MM.1S (cell line): Measurements from ENCODE around the gene SLC2A13.

Experiments used
- DNase-seq: peaks from one replicate; pipeline ENCODE4 v3.0.0-alpha.2; 2015
- H2AFZ ChIP-seq: fragments of 300-600 bp; sonication (generic); 2 replicates; pipeline ENCODE4 v1.6.0; 2016; ENCODE audit warnings: antibody characterized with exemption, low read length
- H3F3A ChIP-seq: fragments of 300-600 bp; sonication (generic); 2 replicates; pipeline ENCODE4 v1.6.1; 2016; ENCODE audit warnings: mild to moderate bottlenecking, antibody characterized with exemption, low read length, moderate library complexity, mixed read lengths; ENCODE audit not compliant: insufficient read depth
- H3K27ac ChIP-seq: fragments of 300-600 bp; sonication (generic); 2 replicates; pipeline ENCODE4 v1.5.1; 2016; ENCODE audit warnings: mild to moderate bottlenecking, low read length
- H3K27me3 ChIP-seq: fragments of 300-600 bp; sonication (generic); replicated peaks from 2 replicates; pipeline ENCODE4 v1.6.0; 2016; ENCODE audit warnings: low read length; ENCODE audit not compliant: insufficient read depth
- H3K36me3 ChIP-seq: fragments of 300-600 bp; sonication (generic); replicated peaks from 2 replicates; pipeline ENCODE4 v1.6.1; 2016; ENCODE audit warnings: mild to moderate bottlenecking, low read length, mixed read lengths; ENCODE audit not compliant: insufficient read depth
- H3K4me1 ChIP-seq: fragments of 300-600 bp; sonication (generic); 2 replicates; pipeline ENCODE4 v1.6.1; 2016; ENCODE audit warnings: low read length, mixed read lengths
- H3K4me2 ChIP-seq: fragments of 300-600 bp; sonication (generic); 2 replicates; pipeline ENCODE4 v1.6.0; 2016; ENCODE audit warnings: low read depth, low read length
- H3K4me3 ChIP-seq: fragments of 300-600 bp; sonication (generic); 2 replicates; pipeline ENCODE4 v1.5.1; 2016; ENCODE audit warnings: low read length, mixed read lengths
- H3K79me2 ChIP-seq: fragments of 300-600 bp; sonication (generic); 2 replicates; pipeline ENCODE4 v1.6.1; 2016; ENCODE audit warnings: mixed run types, low read length, mixed read lengths
- H3K9ac ChIP-seq: fragments of 300-600 bp; sonication (generic); 2 replicates; pipeline ENCODE4 v1.6.1; 2016; ENCODE audit warnings: low read length, mixed read lengths
- H3K9me2 ChIP-seq: fragments of 300-600 bp; sonication (generic); replicated peaks from 2 replicates; pipeline ENCODE4 v1.6.1; 2016; ENCODE audit warnings: mild to moderate bottlenecking, low read length, mixed read lengths; ENCODE audit not compliant: insufficient read depth
- H3K9me3 ChIP-seq: fragments of 300-600 bp; sonication (generic); replicated peaks from 2 replicates; pipeline ENCODE4 v1.6.1; 2016; ENCODE audit warnings: mild to moderate bottlenecking, low read length, mixed read lengths; ENCODE audit not compliant: insufficient read depth
- H4K20me1 ChIP-seq: fragments of 300-600 bp; sonication (generic); 2 replicates; pipeline ENCODE4 v1.6.1; 2016; ENCODE audit warnings: mild to moderate bottlenecking, low read length, moderate library complexity, mixed read lengths; ENCODE audit not compliant: insufficient read depth
- EZH2 ChIP-seq: fragments of 300-600 bp; sonication (generic); optimal IDR thresholded peaks from 2 replicates; pipeline ENCODE3; 2017; ENCODE audit warnings: low read depth, mild to moderate bottlenecking, antibody characterized with exemption, low read length, mixed read lengths
- EZH2phosphoT487 ChIP-seq: fragments of 300-600 bp; sonication (generic); IDR thresholded peaks from 2 replicates; pipeline ENCODE4 v1.6.1; 2018; ENCODE audit warnings: antibody characterized with exemption, low read length
- TF ChIP-seq, protein P1 (sequence below): fragments of 300-600 bp; sonication (generic); IDR thresholded peaks from 2 replicates; pipeline ENCODE4 v1.5.1; 2016; ENCODE audit warnings: antibody characterized with exemption, low read length, mixed read lengths

Gene SLC2A13

DNA sequence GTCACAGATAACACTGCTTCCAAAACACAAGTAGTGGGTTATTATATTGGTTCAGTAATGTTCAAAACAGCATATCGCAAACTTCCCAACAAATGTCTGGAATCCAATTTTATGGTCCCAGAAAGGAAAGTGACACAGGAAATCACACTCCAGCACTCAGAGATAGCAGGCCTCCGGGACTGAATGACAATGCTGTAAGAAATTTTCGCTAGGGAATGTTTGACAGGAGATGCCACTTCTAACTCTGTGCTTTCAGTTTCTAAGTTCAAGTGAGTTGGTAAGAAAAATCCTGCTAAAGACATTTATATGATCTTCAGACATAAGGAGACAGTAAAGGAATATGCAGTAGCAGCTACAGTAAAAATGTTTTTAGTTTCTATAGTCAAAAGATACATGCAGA lies 93.2 kb downstream of the SLC2A13 start:
- Histone ChIP-seq H2AFZ (no peak overlapping the region), H4K20me1 (no peaks in the 10 kb centered on the region), H3K27me3 (no peaks in the 10 kb centered on the region), H3K9me3 (no peaks in the 10 kb centered on the region), H3F3A (no peaks in the 10 kb centered on the region), H3K27ac (no peak overlapping the region), H3K4me1 (no peaks in the 10 kb centered on the region), H3K9me2 (no peaks in the 10 kb centered on the region), H3K79me2 (no peaks in the 10 kb centered on the region), H3K9ac (no peak overlapping the region), H3K4me2 (no peak overlapping the region), H3K36me3 (no peaks in the 10 kb centered on the region), H3K4me3 (no peak overlapping the region)
- DNase-seq, result no peak
- no peak for TF ChIP-seq EZH2
- TF ChIP-seq EZH2phosphoT487, result no peak
- TF ChIP-seq, protein P1, sequence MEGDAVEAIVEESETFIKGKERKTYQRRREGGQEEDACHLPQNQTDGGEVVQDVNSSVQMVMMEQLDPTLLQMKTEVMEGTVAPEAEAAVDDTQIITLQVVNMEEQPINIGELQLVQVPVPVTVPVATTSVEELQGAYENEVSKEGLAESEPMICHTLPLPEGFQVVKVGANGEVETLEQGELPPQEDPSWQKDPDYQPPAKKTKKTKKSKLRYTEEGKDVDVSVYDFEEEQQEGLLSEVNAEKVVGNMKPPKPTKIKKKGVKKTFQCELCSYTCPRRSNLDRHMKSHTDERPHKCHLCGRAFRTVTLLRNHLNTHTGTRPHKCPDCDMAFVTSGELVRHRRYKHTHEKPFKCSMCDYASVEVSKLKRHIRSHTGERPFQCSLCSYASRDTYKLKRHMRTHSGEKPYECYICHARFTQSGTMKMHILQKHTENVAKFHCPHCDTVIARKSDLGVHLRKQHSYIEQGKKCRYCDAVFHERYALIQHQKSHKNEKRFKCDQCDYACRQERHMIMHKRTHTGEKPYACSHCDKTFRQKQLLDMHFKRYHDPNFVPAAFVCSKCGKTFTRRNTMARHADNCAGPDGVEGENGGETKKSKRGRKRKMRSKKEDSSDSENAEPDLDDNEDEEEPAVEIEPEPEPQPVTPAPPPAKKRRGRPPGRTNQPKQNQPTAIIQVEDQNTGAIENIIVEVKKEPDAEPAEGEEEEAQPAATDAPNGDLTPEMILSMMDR, result no peak

DNA sequence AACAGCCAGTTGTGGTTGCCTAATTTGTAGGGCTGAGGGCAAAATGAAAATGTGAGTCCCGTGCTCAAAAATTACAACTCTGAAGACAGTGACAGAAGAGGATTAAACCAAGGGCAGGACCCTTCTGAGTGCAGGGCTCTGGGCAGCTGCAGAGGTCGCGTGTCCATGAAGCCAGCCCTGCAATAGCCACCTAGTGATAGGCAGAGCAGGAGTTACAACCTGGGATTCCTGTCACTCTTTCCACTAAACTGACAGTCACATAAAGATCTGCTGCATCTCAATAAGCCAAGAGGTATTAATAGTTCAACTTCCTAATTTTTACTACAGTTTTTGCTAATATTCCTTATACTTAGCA lies 94.1 kb downstream of the SLC2A13 start:
- Histone ChIP-seq H3K9ac (peak overlapping the region; percentile 8; the same call in 1 of the 2 replicates), H3F3A (no peaks in the 10 kb centered on the region), H3K79me2 (no peaks in the 10 kb centered on the region), H3K27ac (no peak overlapping the region), H3K4me3 (peak overlapping the region; percentile 56), H3K27me3 (no peaks in the 10 kb centered on the region), H2AFZ (peak overlapping the region; percentile 65), H3K4me1 (no peaks in the 10 kb centered on the region), H3K4me2 (peak overlapping the region; percentile 70), H3K9me3 (no peaks in the 10 kb centered on the region), H3K9me2 (no peaks in the 10 kb centered on the region), H3K36me3 (no peaks in the 10 kb centered on the region), H4K20me1 (no peaks in the 10 kb centered on the region)
- no peak for TF ChIP-seq EZH2
- TF ChIP-seq, protein P1, result no peak
- no peak for TF ChIP-seq EZH2phosphoT487
- no peak for DNase-seq

DNA sequence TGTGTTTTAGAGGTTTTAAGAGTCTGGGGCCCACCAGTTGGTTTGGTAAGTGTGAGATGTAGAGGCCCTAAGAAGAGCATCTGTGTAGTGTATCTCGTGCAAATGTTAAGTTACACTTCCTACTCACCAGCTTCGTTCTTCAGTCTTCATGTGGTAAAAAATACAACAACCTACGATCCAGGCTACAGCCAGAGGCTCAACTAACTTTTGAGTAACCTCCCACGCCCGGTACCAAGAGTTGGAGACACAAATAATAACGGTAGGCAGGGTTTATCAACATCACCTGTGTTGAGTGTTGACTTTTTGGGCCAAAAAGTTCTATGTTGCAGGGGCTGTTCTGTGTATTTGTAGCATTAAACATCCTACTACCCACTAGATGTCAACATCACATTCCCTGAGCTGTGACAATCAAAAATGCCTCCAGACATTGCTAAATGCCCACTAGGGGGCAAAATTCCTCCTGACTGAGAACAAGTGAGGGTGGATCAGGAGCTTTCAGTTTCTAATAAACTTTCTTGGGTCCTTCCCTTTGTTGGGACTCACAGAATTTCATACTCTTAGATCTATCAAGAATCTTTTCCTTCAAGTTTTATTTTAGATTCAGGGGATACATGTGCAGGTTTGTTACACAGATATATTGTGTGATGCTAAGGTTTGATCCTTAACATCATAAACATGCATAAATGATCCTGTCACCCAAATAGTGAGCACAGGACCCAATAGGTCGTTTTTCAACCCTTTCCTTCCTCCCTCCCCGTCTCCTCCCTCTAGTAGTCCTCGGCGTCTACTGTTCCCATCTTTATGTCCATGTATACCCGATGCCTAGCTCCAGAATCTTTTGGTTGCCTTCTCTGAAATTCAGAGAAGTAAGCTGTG lies 94.7 kb downstream of the SLC2A13 start:
- Histone ChIP-seq H3K4me3 (peak overlapping the region; percentile 56), H3K9me2 (no peaks in the 10 kb centered on the region), H3K4me2 (peak overlapping the region; percentile 70), H4K20me1 (no peaks in the 10 kb centered on the region), H2AFZ (peak overlapping the region; percentile 65), H3K9me3 (no peaks in the 10 kb centered on the region), H3K79me2 (no peaks in the 10 kb centered on the region), H3F3A (no peaks in the 10 kb centered on the region), H3K9ac (peak overlapping the region; percentile 8; the same call in 1 of the 2 replicates), H3K4me1 (no peaks in the 10 kb centered on the region), H3K27ac (no peak overlapping the region), H3K27me3 (no peaks in the 10 kb centered on the region), H3K36me3 (no peaks in the 10 kb centered on the region)
- TF ChIP-seq EZH2phosphoT487, result no peak
- TF ChIP-seq, protein P1, result peak; percentile 84
- peak; percentile 79 for DNase-seq
